Upper lobe of left lung (tissue), 6 donors: ENCODE results near the gene YJEFN3. TPM values are rescaled to one million over a fixed set of nuclear protein-coding genes. Genes with fewer than 3 reads are reported as not detected.

Experiments used
- ATAC-seq, 2 donors: fragments of 200-7000 bp; cut with Tn5 transposase; one replicate each; pipeline ENCODE4 v1.9.1; 2022; ENCODE audit warnings: mild to moderate bottlenecking in 2 of 2, moderate library complexity in 2 of 2; ENCODE audit not compliant: low FRiP score in 2 of 2
- DNase-seq, 2 donors: peaks; one replicate each; pipeline ENCODE4 v3.0.0-alpha.2; 2019 to 2020
- H3K27ac ChIP-seq, 4 donors: fragments of 200-600 bp; sonication (generic); one replicate each; pipeline ENCODE4 v1.5.1; 2016 to 2019
- H3K27me3 ChIP-seq, 4 donors: fragments of 200-600 bp; sonication (generic); one replicate each; pipeline ENCODE4 v1.5.1; 2017 to 2019
- H3K36me3 ChIP-seq, 4 donors: fragments of 200-600 bp; sonication (generic); one replicate each; pipeline ENCODE4 v1.5.1; 2016 to 2019
- H3K4me1 ChIP-seq, 4 donors: fragments of 200-600 bp; sonication (generic); one replicate each; pipeline ENCODE4 v1.5.1; 2018 to 2019
- H3K4me3 ChIP-seq, 4 donors: fragments of 200-600 bp; sonication (generic); one replicate each; pipeline ENCODE4 v1.5.1; 2017 to 2019; ENCODE audit warnings: mild to moderate bottlenecking in 2 of 4, moderate library complexity in 1 of 4
- H3K9me3 ChIP-seq, 4 donors: fragments of 200-600 bp; sonication (generic); one replicate each; pipeline ENCODE4 v1.5.1; 2018 to 2019
- EP300 ChIP-seq, 4 donors: sonication (generic); formaldehyde crosslinking; IDR thresholded peaks; one replicate each; pipeline ENCODE4 v1.5.1; 2017; ENCODE audit warnings: antibody characterized with exemption in 4 of 4, control low read depth in 2 of 4
- POLR2A ChIP-seq, 4 donors: fragments of 450-650 bp; IDR thresholded peaks; one replicate each; pipeline ENCODE4 v1.5.1; 2016 to 2017; ENCODE audit warnings: antibody characterized with exemption in 4 of 4, mild to moderate bottlenecking in 2 of 4
- POLR2AphosphoS5 ChIP-seq, 2 donors: sonication (generic); formaldehyde crosslinking; IDR thresholded peaks; one replicate each; pipeline ENCODE4 v1.5.1; 2017; ENCODE audit warnings: antibody characterized with exemption in 2 of 2
- WGBS, 2 donors: methylation state at CpG; one replicate each; pipeline ENCODE4 v1.1.5; 2017 to 2018; 5-methylcytosine and 5-hydroxymethylcytosine counted together
- total RNA-seq, 6 donors: library from RNA; depleted of rRNA in 4 of 6; stranded (reverse); fragments of >200 nt in 4 of 6; gene quantifications; one replicate each; pipeline versions ENCODE4 v1.1.0 to v1.2.1, GENCODE V29; 2016 to 2021
- TF ChIP-seq, protein P1 (sequence below), 6 experiments: fragments of 450-650 bp in 4 of 6; fragments of 200-600 bp in 2 of 6; sonication (generic) in 2 of 6; IDR thresholded peaks; one replicate each; pipeline ENCODE4 v1.5.1; 2016 to 2019; ENCODE audit warnings: antibody characterized with exemption in 6 of 6
- donor health status: DM: no; HTN: no; CAD: no; lungs with moderate emphysema.
- donor health status: DM: no; HTN: yes; CAD: no; lungs with severe emphysema.

Gene YJEFN3
- total RNA-seq, 6 donors from 2014 or later: 0.61 to 7.3 (median 4.8) TPM

DNA sequence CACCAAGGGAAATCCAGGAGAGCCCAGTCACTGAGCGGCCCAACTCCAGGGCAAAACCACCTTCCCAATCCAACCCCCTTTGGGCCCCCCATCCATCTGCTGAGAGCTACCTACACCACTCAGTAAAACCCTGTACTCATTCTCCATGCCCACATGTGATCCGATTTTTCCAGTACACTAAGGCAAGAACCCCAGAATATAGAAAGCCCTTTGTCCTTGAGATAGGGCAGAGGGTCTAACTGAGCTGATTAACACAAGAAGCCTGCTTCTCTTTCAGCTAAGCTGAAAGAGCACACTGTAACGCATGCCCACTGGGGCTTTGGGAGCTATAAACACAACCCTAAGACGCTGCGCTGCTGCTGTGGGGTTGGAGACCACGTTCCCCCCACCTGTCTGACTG, 53.8 kb downstream of the YJEFN3 start:
- DNase-seq (no peak), ATAC-seq (no peak)
- TF ChIP-seq, protein P1, sequence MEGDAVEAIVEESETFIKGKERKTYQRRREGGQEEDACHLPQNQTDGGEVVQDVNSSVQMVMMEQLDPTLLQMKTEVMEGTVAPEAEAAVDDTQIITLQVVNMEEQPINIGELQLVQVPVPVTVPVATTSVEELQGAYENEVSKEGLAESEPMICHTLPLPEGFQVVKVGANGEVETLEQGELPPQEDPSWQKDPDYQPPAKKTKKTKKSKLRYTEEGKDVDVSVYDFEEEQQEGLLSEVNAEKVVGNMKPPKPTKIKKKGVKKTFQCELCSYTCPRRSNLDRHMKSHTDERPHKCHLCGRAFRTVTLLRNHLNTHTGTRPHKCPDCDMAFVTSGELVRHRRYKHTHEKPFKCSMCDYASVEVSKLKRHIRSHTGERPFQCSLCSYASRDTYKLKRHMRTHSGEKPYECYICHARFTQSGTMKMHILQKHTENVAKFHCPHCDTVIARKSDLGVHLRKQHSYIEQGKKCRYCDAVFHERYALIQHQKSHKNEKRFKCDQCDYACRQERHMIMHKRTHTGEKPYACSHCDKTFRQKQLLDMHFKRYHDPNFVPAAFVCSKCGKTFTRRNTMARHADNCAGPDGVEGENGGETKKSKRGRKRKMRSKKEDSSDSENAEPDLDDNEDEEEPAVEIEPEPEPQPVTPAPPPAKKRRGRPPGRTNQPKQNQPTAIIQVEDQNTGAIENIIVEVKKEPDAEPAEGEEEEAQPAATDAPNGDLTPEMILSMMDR (IDR thresholded peaks at IDR 0.05): no peak
- TF ChIP-seq EP300 (IDR thresholded peaks at IDR 0.05) (no peak), POLR2AphosphoS5 (IDR thresholded peaks at IDR 0.05) (no peak), POLR2A (IDR thresholded peaks at IDR 0.05) (no peak)
- Histone ChIP-seq H3K27ac (no peak overlapping the region), H3K4me3 (no peak overlapping the region), H3K27me3 (no peaks in the 10 kb centered on the region), H3K36me3 (no peaks in the 10 kb centered on the region), H3K9me3 (no peaks in the 10 kb centered on the region), H3K4me1 (no peaks in the 10 kb centered on the region)
- 95% methylated on average over 5 to 6 of the region's 6 CpGs for WGBS, 2 donors

DNA sequence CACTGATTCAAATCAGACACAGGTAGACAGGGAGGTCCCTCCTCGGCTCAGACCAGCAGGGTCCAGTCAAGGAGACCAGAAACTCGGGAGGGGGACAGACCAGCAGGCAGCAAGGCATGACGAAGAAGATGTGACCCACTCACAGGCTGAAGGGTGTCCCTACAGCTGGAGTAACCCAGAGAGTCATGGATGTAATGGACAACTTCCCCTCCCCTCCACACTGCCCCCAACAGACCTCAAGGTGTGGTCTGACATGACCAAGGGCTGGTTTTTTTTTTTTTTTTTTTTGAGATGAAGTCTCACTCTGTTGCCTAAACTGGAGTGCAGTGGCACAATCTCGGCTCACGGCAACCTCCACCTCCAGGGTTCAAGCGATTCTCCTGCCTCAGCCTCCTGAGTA, 55.6 kb downstream of the YJEFN3 start:
- Histone ChIP-seq H3K9me3 (no peaks in the 10 kb centered on the region), H3K4me3 (no peak overlapping the region), H3K27ac (no peak overlapping the region), H3K27me3 (no peaks in the 10 kb centered on the region), H3K36me3 (no peaks in the 10 kb centered on the region), H3K4me1 (no peaks in the 10 kb centered on the region)
- DNase-seq: no peak
- WGBS, 2 donors: 80 to 91% methylated on average over 6 of the region's 6 CpGs
- TF ChIP-seq POLR2AphosphoS5 (IDR thresholded peaks at IDR 0.05) (no peak), EP300 (IDR thresholded peaks at IDR 0.05) (no peak), POLR2A (IDR thresholded peaks at IDR 0.05) (no peak)
- TF ChIP-seq, protein P1 (IDR thresholded peaks at IDR 0.05): no peak
- ATAC-seq: no peak

Other genes with a start within 250 kb of the YJEFN3 start
- gene SUGP1, start 208.4 kb upstream of the YJEFN3 start, total RNA-seq: 10 to 100 TPM; 22.6 to 62.9 (median 42.6) TPM
- gene MAU2, start 208.1 kb upstream of the YJEFN3 start, total RNA-seq: 100 to 1,000 TPM in 2 of 6 donors, 10 to 100 TPM in 4; 42.3 to 166 (median 64.2) TPM
- gene GATAD2A, start 123.2 kb upstream of the YJEFN3 start, total RNA-seq: 100 to 1,000 TPM in 2 of 6 donors, 10 to 100 TPM in 4; 60.8 to 182 (median 88.0) TPM
- 1 to 10 TPM; 1.7 to 7.3 (median 3.1) TPM for gene TSSK6, start 13.4 kb upstream of the YJEFN3 start, total RNA-seq
- gene NDUFA13, start 12.7 kb upstream of the YJEFN3 start, total RNA-seq: 100 to 1,000 TPM in 3 of 6 donors, 10 to 100 TPM in 3; 24.3 to 305 (median 112) TPM
- under 1 TPM in 2 of 6 donors, not detected in 4; 0.14 to 0.37 TPM for gene CILP2, start 9.4 kb downstream of the YJEFN3 start, total RNA-seq
- gene PBX4, start 89.8 kb downstream of the YJEFN3 start, total RNA-seq: 10 to 100 TPM in 2 of 6 donors, 1 to 10 TPM in 4; 2.0 to 30.4 (median 5.8) TPM
- gene LPAR2, start 99.3 kb downstream of the YJEFN3 start, total RNA-seq: 10 to 100 TPM; 16.4 to 51.3 (median 24.1) TPM
- gene GMIP, start 114.7 kb downstream of the YJEFN3 start, total RNA-seq: 100 to 1,000 TPM in 1 of 6 donors, 10 to 100 TPM in 5; 20.8 to 109 (median 49.1) TPM
- 100 to 1,000 TPM in 3 of 6 donors, 10 to 100 TPM in 3; 58.6 to 256 (median 97.4) TPM for gene ATP13A1, start 134.8 kb downstream of the YJEFN3 start, total RNA-seq
- 10 to 100 TPM in 4 of 6 donors, 1 to 10 TPM in 2; 3.4 to 16.1 (median 11.1) TPM for gene ZNF101, start 139.9 kb downstream of the YJEFN3 start, total RNA-seq
- 10 to 100 TPM in 2 of 6 donors, 1 to 10 TPM in 4; 4.7 to 13.6 (median 5.1) TPM for gene ZNF14, start 204.2 kb downstream of the YJEFN3 start, total RNA-seq